ENCODE data around the gene TEAD1.

DNA sequence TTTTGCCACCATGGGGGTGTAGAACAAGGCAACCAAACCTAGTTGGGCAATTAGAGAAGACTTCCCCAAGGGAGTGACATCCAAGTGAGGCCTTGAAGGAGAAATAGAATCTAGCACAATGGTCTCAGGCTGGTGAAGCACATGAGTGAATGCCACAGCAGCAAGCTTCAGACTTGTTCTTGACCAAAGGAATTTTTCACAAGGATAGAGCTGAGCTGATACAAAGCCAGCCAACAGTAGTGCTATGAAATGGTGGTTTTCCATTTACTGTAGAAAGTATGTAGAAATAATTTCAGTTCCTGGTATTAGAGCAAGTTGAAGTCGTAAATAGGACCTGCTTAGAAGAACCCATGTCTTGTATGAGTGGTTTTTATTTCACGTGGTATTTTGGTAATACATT, 186.6 kb downstream of the TEAD1 start:
- TF ChIP-seq SREBF2 (IDR thresholded peaks at IDR 0.05), result no peak
- no peak for TF ChIP-seq CTCF (IDR thresholded peaks at IDR 0.05)
- TF ChIP-seq, protein P1, sequence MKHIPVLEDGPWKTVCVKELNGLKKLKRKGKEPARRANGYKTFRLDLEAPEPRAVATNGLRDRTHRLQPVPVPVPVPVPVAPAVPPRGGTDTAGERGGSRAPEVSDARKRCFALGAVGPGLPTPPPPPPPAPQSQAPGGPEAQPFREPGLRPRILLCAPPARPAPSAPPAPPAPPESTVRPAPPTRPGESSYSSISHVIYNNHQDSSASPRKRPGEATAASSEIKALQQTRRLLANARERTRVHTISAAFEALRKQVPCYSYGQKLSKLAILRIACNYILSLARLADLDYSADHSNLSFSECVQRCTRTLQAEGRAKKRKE (CRISPR knock-in tag; IDR thresholded peaks at IDR 0.05; ENCODE audit: low read depth), result no peak

All from A549 (cell line).